DND-41 (cell line): Measurements from ENCODE around the gene ITIH1.

ENCODE experiments used
- CTCF ChIP-seq: IDR thresholded peaks from 2 replicates; pipeline ENCODE4 v1.5.1; 2012; ENCODE audit warnings: borderline replicate concordance, low read length, moderate library complexity, mild to moderate bottlenecking; ENCODE audit not compliant: poor library complexity, severe bottlenecking; ENCODE audit errors: extremely low read depth
- EZH2 ChIP-seq: IDR thresholded peaks from 3 replicates; pipeline ENCODE4 v1.6.1; 2012; ENCODE audit warnings: borderline replicate concordance, low read depth, mild to moderate bottlenecking, moderate library complexity, low read length, inconsistent platforms; ENCODE audit not compliant: severe bottlenecking

- TF ChIP-seq CTCF (no peak), EZH2 (no peak)
Observed at GRCh38 chr3:52809662-52810377, 32.4 kb downstream of the ITIH1 start.
